ENCODE measurements around the gene FSHB. TPM values are rescaled to one million over a fixed set of nuclear protein-coding genes. Genes with fewer than 3 reads are reported as not detected.

The FSHB gene
- total RNA-seq, 1 experiment from 2014 or later, result not detected

DNA sequence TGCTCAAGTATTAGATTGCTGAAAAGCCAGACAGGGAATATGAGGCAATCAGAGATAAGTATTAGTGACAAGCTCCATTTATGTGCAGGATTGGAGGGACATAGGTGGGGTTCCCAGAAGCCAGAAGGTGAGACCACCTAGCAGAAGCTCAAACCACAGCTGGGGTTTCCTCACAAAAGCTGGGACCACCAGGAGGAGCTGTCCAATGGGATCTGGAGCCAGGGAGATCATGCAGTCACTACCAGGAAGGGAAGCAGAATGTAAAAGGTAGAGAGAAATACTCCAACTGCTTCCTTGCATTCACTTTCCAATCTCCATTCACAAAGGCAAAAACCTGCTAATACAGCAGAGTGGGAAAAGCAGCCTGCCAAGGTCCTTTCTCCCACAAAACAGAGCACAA, 5.2 kb upstream of the FSHB start:
- TF ChIP-seq PRDM15 (CRISPR knock-in tag; IDR thresholded peaks at IDR 0.05) (no peak), GTF2I (CRISPR knock-in tag; conservative IDR thresholded peaks at IDR 0.05) (no peak), JUN (CRISPR knock-in tag; IDR thresholded peaks at IDR 0.05) (no peak), SMAD4 (CRISPR knock-in tag; IDR thresholded peaks at IDR 0.05) (no peak), ESRRA (CRISPR knock-in tag; IDR thresholded peaks at IDR 0.05; ENCODE audit: borderline replicate concordance) (no peak), ATF1 (CRISPR knock-in tag; IDR thresholded peaks at IDR 0.05) (no peak), MYBL2 (CRISPR knock-in tag; IDR thresholded peaks at IDR 0.05) (no peak), EMX1 (CRISPR knock-in tag; IDR thresholded peaks at IDR 0.05) (no peak), ETV6 (CRISPR knock-in tag; IDR thresholded peaks at IDR 0.05) (no peak), FOXP4 (CRISPR knock-in tag; IDR thresholded peaks at IDR 0.05) (no peak), GRHL2 (CRISPR knock-in tag; IDR thresholded peaks at IDR 0.05; ENCODE audit: insufficient replicate concordance, severe bottlenecking) (no peak), ZMAT4 (CRISPR knock-in tag; IDR thresholded peaks at IDR 0.05) (no peak), NFE2L1 (CRISPR knock-in tag; IDR thresholded peaks at IDR 0.05) (no peak), FOXJ3 (CRISPR knock-in tag; IDR thresholded peaks at IDR 0.05; ENCODE audit: borderline replicate concordance) (no peak)
- TF ChIP-seq, protein P1, sequence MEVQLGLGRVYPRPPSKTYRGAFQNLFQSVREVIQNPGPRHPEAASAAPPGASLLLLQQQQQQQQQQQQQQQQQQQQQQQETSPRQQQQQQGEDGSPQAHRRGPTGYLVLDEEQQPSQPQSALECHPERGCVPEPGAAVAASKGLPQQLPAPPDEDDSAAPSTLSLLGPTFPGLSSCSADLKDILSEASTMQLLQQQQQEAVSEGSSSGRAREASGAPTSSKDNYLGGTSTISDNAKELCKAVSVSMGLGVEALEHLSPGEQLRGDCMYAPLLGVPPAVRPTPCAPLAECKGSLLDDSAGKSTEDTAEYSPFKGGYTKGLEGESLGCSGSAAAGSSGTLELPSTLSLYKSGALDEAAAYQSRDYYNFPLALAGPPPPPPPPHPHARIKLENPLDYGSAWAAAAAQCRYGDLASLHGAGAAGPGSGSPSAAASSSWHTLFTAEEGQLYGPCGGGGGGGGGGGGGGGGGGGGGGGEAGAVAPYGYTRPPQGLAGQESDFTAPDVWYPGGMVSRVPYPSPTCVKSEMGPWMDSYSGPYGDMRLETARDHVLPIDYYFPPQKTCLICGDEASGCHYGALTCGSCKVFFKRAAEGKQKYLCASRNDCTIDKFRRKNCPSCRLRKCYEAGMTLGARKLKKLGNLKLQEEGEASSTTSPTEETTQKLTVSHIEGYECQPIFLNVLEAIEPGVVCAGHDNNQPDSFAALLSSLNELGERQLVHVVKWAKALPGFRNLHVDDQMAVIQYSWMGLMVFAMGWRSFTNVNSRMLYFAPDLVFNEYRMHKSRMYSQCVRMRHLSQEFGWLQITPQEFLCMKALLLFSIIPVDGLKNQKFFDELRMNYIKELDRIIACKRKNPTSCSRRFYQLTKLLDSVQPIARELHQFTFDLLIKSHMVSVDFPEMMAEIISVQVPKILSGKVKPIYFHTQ (CRISPR knock-in tag; IDR thresholded peaks at IDR 0.05), result no peak
- H3K27ac Mint-ChIP-seq, result no peak overlapping the region
- ChIA-PET CTCF (no interaction called here), POLR2A (no interaction called here)
- peaks cover 9% of the 10 kb centered on the region for H3K36me3 Mint-ChIP-seq
- no peaks in the 10 kb centered on the region for H3K4me1 Mint-ChIP-seq
- no peak overlapping the region for H3K4me3 Mint-ChIP-seq
- H3K27me3 Mint-ChIP-seq (ENCODE audit: low read depth), result peaks cover 5% of the 10 kb centered on the region
- ATAC-seq (peak; percentile 53; the same call in 1 of the 2 replicates), DNase-seq (ENCODE audit: low spot score) (no peak)
- H3K9me3 Mint-ChIP-seq, result peaks cover 26% of the 10 kb centered on the region

DNA sequence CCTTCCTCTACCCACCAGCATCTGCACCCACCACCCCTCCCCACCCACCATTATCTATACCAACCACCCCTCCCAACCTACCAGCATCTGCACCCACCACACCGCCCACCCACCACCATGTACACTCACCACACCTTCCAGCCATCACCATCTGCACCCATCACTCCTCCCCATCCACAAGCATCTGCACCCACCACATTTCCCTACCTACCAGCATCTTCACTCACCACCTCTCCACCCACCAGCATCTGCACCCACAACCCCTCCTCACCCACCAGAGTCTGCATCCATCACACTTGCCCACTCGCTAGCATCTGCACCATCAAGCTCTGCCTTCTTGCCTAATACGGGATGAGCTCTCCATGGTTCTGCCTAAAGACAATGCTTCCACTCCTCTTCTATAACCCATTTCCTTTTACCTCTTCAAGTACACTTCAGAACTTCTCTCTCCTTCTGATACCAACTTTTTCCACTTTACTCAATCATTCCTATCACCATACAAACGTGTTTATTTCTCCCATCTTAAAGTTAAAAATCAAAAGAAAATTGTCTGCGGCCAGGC, 2.4 kb upstream of the FSHB start:
- no peak overlapping the region for H3K27ac Mint-ChIP-seq
- H3K4me3 Mint-ChIP-seq, result no peak overlapping the region
- peaks cover 26% of the 10 kb centered on the region for H3K9me3 Mint-ChIP-seq
- no peaks in the 10 kb centered on the region for H3K4me1 Mint-ChIP-seq
- DNase-seq (ENCODE audit: low spot score) (no peak), ATAC-seq (no peak)
- POLR2A ChIA-PET, result no interaction called here
- H3K36me3 Mint-ChIP-seq, result peaks cover 9% of the 10 kb centered on the region
- CTCF ChIA-PET, result no interaction called here
- H3K27me3 Mint-ChIP-seq (ENCODE audit: low read depth), result peaks cover 5% of the 10 kb centered on the region
- no peak for TF ChIP-seq MXD4 (CRISPR knock-in tag; IDR thresholded peaks at IDR 0.05; ENCODE audit: borderline replicate concordance)
- no peak for TF ChIP-seq ZNF219 (CRISPR knock-in tag; IDR thresholded peaks at IDR 0.05; ENCODE audit: borderline replicate concordance)
- no peak for TF ChIP-seq ZNF138 (CRISPR knock-in tag; conservative IDR thresholded peaks at IDR 0.05)
- TF ChIP-seq ZNF425 (CRISPR knock-in tag; conservative IDR thresholded peaks at IDR 0.05), result no peak
- no peak for TF ChIP-seq ELF4 (CRISPR knock-in tag; IDR thresholded peaks at IDR 0.05; ENCODE audit: low read depth)
- no peak for TF ChIP-seq SMAD4 (CRISPR knock-in tag; IDR thresholded peaks at IDR 0.05)
- no peak for TF ChIP-seq E2F5 (CRISPR knock-in tag; IDR thresholded peaks at IDR 0.05)
- TF ChIP-seq IRF2 (CRISPR knock-in tag; IDR thresholded peaks at IDR 0.05; ENCODE audit: borderline replicate concordance, low read depth), result no peak
- TF ChIP-seq JAZF1 (CRISPR knock-in tag; IDR thresholded peaks at IDR 0.05), result no peak
